COLO668 (cell line): ENCODE results near the gene MALSU1.

Source experiments
- DNase-seq: peaks from one replicate; lab custom pipeline; 2025; ENCODE audit not compliant: unreplicated experiment; lab: John Stamatoyannopoulos, UW

The MALSU1 gene

GRCh38 chr7:23335136-23335535 lies 36.0 kb downstream of the MALSU1 start:
- no peak for DNase-seq

- DNase-seq = no peak
These were observed 36.5 kb downstream of the MALSU1 start for GRCh38 chr7:23335621-23336020.

- DNase-seq = no peak
These were observed 36.9 kb downstream of the MALSU1 start for GRCh38 chr7:23336086-23336485.

GRCh38 chr7:23336799-23337283 lies 37.7 kb downstream of the MALSU1 start:
- DNase-seq = no peak

GRCh38 chr7:23337374-23337773 lies 38.2 kb downstream of the MALSU1 start:
- DNase-seq = no peak

- DNase-seq = no peak
These were observed 39.3 kb downstream of the MALSU1 start for GRCh38 chr7:23338439-23338838.

GRCh38 chr7:23338863-23339262 lies 39.7 kb downstream of the MALSU1 start:
- DNase-seq = no peak

GRCh38 chr7:23341846-23342598 lies 42.9 kb downstream of the MALSU1 start:
- DNase-seq = no peak

- DNase-seq = no peak
These were observed 44.0 kb downstream of the MALSU1 start for GRCh38 chr7:23343102-23343501.

GRCh38 chr7:23343806-23344475 lies 44.8 kb downstream of the MALSU1 start:
- DNase-seq = no peak

GRCh38 chr7:23345601-23346000 lies 46.5 kb downstream of the MALSU1 start:
- DNase-seq = no peak

- DNase-seq = no peak
These were observed 47.2 kb downstream of the MALSU1 start for GRCh38 chr7:23346316-23346715.

GRCh38 chr7:23347033-23347681 lies 48.0 kb downstream of the MALSU1 start:
- no peak for DNase-seq

GRCh38 chr7:23347682-23348180 lies 48.6 kb downstream of the MALSU1 start:
- DNase-seq = no peak

GRCh38 chr7:23349484-23350157 lies 50.5 kb downstream of the MALSU1 start:
- no peak for DNase-seq

- DNase-seq = no peak
These were observed 51.3 kb downstream of the MALSU1 start for GRCh38 chr7:23350466-23350865.

- DNase-seq = peak; percentile 50
These were observed 54.0 kb downstream of the MALSU1 start for GRCh38 chr7:23353172-23353571.

- DNase-seq = no peak
These were observed 57.0 kb downstream of the MALSU1 start for GRCh38 chr7:23356168-23356567.

GRCh38 chr7:23356726-23357125 lies 57.6 kb downstream of the MALSU1 start:
- no peak for DNase-seq

- DNase-seq = no peak
These were observed 58.3 kb downstream of the MALSU1 start for GRCh38 chr7:23357190-23358093.
